GM12873 (cell line): ENCODE results near the gene ARHGEF16.

Experiments used
- CTCF ChIP-seq: IDR thresholded peaks from 2 replicates; pipeline ENCODE4 v1.5.1; 2012; ENCODE audit warnings: low read depth, mild to moderate bottlenecking, moderate library complexity, low read length, control low read depth; ENCODE audit not compliant: insufficient read depth; ENCODE audit errors: missing control alignments

ARHGEF16 gene

GRCh38 chr1:3453891-3454810 is at the start of gene ARHGEF16:
TSS of gene ARHGEF16 (plus strand) at chr1:3454665. CDS start at chr1:3463085, 8,420 bp downstream.
- no peak for TF ChIP-seq CTCF

GRCh38 chr1:3404801-3405200 is 49.7 kb upstream of the ARHGEF16 start:
- no peak for TF ChIP-seq CTCF

GRCh38 chr1:3405491-3405890 is 49.0 kb upstream of the ARHGEF16 start:
- TF ChIP-seq CTCF: no peak

- TF ChIP-seq CTCF: no peak
Observed at GRCh38 chr1:3405974-3406867, 48.2 kb upstream of the ARHGEF16 start.

- TF ChIP-seq CTCF: no peak
Observed at GRCh38 chr1:3407021-3407420, 47.4 kb upstream of the ARHGEF16 start.

- no peak for TF ChIP-seq CTCF
Observed at GRCh38 chr1:3408751-3409266, 45.7 kb upstream of the ARHGEF16 start.
